Hepatocyte (in vitro differentiated cells): Measurements from ENCODE around the gene TOX2. TPM values are rescaled to one million over a fixed set of nuclear protein-coding genes. Genes with fewer than 3 reads are reported as not detected.

Source experiments
- DNase-seq: peaks from one replicate; pipeline ENCODE4 v3.0.0-alpha.2; 2016; ENCODE audit warnings: low spot score
- H2AFZ ChIP-seq: fragments of 200-600 bp; sonication (generic); 2 replicates; pipeline ENCODE4 v1.6.0; 2016; ENCODE audit warnings: antibody characterized with exemption, mild to moderate bottlenecking
- H3K27ac ChIP-seq: fragments of 200-600 bp; sonication (generic); 2 replicates; pipeline ENCODE4 v1.5.1; 2016; ENCODE audit warnings: mild to moderate bottlenecking
- H3K27me3 ChIP-seq: fragments of 200-600 bp; sonication (generic); 2 replicates; pipeline ENCODE4 v1.6.1; 2016
- H3K36me3 ChIP-seq: fragments of 200-600 bp; sonication (generic); replicated peaks from 2 replicates; pipeline ENCODE4 v1.5.1; 2016; ENCODE audit warnings: low read depth; ENCODE audit not compliant: insufficient read depth
- H3K4me1 ChIP-seq: fragments of 200-600 bp; sonication (generic); 2 replicates; pipeline ENCODE4 v1.5.1; 2016; ENCODE audit warnings: mild to moderate bottlenecking, moderate library complexity; ENCODE audit not compliant: insufficient read depth
- H3K4me2 ChIP-seq: fragments of 200-600 bp; sonication (generic); 2 replicates; pipeline ENCODE4 v1.6.0; 2016
- H3K4me3 ChIP-seq: fragments of 200-600 bp; sonication (generic); 2 replicates; pipeline ENCODE4 v1.5.1; 2016; ENCODE audit warnings: mild to moderate bottlenecking
- H3K79me2 ChIP-seq: fragments of 200-600 bp; sonication (generic); 2 replicates; pipeline ENCODE4 v1.6.0; 2017; ENCODE audit warnings: mild to moderate bottlenecking
- H3K9me2 ChIP-seq: fragments of 200-600 bp; sonication (generic); replicated peaks from 2 replicates; pipeline ENCODE4 v1.6.0; 2017; ENCODE audit warnings: mild to moderate bottlenecking; ENCODE audit not compliant: insufficient read depth
- H3K9me3 ChIP-seq: fragments of 200-600 bp; sonication (generic); 2 replicates; pipeline ENCODE4 v1.5.1; 2016; ENCODE audit warnings: low read depth, mild to moderate bottlenecking
- H4K20me1 ChIP-seq: fragments of 200-600 bp; sonication (generic); 2 replicates; pipeline ENCODE4 v1.6.0; 2016; ENCODE audit warnings: mild to moderate bottlenecking; ENCODE audit not compliant: insufficient read depth, poor library complexity, severe bottlenecking
- EZH2 ChIP-seq: fragments of 200-600 bp; sonication (generic); IDR thresholded peaks from 2 replicates; pipeline ENCODE4 v1.6.1; 2016; ENCODE audit warnings: antibody characterized with exemption, mild to moderate bottlenecking, borderline replicate concordance
- EZH2phosphoT487 ChIP-seq: fragments of 200-600 bp; sonication (generic); IDR thresholded peaks from one replicate; pipeline ENCODE4 v1.6.1; 2018; ENCODE audit warnings: antibody characterized with exemption, mild to moderate bottlenecking, low read depth, moderate library complexity; ENCODE audit not compliant: unreplicated experiment, severe bottlenecking
- WGBS: methylation state at CpG from one replicate; pipeline ENCODE4 v1.1.6; 2016; ENCODE audit warnings: low lambda C conversion rate; ENCODE audit errors: missing lambda C conversion rate; 5-methylcytosine and 5-hydroxymethylcytosine counted together
- polyA plus RNA-seq: library from polyadenylated mRNA; unstranded; fragments of >200 nt; fragmentation: Nextera tagmentation; extraction: Ambion mirVana; gene quantifications from 2 replicates; pipeline ENCODE4 v1.2.1, GENCODE V29; 2016
- total RNA-seq: library from RNA; depleted of rRNA; stranded (reverse); fragments of >200 nt; gene quantifications from 2 replicates; pipeline ENCODE4 v1.2.3, GENCODE V29; 2014
- TF ChIP-seq, protein P1 (sequence below): fragments of 200-600 bp; sonication (generic); IDR thresholded peaks from 2 replicates; pipeline ENCODE4 v1.5.1; 2016; ENCODE audit warnings: antibody characterized with exemption, mild to moderate bottlenecking; ENCODE audit not compliant: poor library complexity

The TOX2 gene
- total and polyA plus RNA-seq, 2 experiments from 2014 or later: 0.87 to 12.1 TPM

DNA sequence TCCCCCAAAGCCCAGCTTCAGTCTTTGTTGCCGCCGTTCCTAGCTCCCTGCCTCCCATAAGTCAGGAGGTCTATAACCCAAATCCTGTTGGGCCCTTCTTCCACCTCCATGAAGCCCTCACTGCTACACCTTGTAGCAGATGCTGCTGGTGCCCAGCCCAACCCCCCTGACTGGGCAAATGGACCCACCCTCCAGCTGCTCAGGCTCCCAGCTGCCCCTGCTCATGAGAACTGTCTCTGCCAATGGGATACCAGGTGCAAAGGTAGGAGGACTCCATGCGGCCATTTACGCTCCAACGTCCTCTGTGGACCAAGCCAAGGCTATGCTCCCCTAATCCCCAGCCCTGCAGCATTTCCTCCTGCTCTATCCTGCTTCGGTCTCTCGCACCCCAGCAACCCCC lies 200.5 kb downstream of the TOX2 start:
- no peak for DNase-seq
- no peaks in the 10 kb centered on the region for H3K79me2 ChIP-seq
- H3K9me3 ChIP-seq: no peaks in the 10 kb centered on the region
- H3K4me3 ChIP-seq: no peak overlapping the region
- no peaks in the 10 kb centered on the region for H3K9me2 ChIP-seq
- TF ChIP-seq, protein P1, sequence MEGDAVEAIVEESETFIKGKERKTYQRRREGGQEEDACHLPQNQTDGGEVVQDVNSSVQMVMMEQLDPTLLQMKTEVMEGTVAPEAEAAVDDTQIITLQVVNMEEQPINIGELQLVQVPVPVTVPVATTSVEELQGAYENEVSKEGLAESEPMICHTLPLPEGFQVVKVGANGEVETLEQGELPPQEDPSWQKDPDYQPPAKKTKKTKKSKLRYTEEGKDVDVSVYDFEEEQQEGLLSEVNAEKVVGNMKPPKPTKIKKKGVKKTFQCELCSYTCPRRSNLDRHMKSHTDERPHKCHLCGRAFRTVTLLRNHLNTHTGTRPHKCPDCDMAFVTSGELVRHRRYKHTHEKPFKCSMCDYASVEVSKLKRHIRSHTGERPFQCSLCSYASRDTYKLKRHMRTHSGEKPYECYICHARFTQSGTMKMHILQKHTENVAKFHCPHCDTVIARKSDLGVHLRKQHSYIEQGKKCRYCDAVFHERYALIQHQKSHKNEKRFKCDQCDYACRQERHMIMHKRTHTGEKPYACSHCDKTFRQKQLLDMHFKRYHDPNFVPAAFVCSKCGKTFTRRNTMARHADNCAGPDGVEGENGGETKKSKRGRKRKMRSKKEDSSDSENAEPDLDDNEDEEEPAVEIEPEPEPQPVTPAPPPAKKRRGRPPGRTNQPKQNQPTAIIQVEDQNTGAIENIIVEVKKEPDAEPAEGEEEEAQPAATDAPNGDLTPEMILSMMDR: no peak
- TF ChIP-seq EZH2 (no peak), EZH2phosphoT487 (no peak)
- H2AFZ ChIP-seq: no peak overlapping the region
- 97% methylated on average over 7 of the region's 7 CpGs for WGBS
- no peaks in the 10 kb centered on the region for H4K20me1 ChIP-seq
- no peak overlapping the region for H3K27ac ChIP-seq
- no peaks in the 10 kb centered on the region for H3K36me3 ChIP-seq
- H3K27me3 ChIP-seq: no peaks in the 10 kb centered on the region
- no peaks in the 10 kb centered on the region for H3K4me1 ChIP-seq
- no peak overlapping the region for H3K4me2 ChIP-seq

DNA sequence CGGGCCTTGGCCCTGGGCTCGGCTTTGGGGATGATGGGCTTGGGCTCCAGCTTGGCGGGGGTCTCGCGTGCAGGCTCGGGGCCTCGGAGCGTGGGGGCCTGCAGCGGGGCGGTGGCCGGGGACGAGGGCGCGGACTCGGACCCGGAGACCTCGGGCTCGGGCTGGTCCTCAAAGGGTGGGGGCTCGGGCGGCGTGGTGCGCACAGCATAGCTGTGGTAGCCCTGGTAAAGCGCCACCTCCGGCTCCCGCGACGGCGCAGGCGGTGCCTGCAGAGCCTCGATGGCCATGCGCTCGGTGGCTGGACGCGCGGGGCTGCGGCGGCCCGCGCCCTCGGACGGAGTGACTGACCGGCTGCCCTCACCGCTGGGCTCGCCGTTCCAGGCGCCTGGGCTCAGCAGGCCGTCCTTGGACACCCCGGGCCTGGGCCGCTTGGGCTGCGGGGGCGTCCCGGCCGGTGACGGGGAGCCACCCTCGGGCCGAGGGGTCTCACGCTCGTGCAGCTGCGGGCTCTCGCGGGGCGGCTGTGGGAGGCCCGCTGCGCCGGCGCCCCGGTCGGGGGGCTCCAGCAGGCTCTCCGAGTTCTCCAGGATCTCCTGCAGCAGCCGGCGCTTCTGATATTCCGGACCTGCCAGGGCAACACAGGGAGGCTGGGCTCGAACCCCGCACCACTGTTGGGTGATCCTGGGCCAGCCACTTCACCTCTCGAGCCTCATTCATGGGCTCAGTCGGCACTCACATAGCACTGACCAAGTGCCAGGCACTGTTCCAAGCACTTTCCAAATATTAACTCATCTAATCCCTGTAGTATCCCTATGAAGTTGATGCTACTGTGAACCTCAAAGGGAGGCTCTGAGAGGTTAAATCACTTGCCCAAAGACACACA lies 201.4 kb downstream of the TOX2 start:
- H3K36me3 ChIP-seq: no peaks in the 10 kb centered on the region
- no peaks in the 10 kb centered on the region for H3K27me3 ChIP-seq
- no peaks in the 10 kb centered on the region for H3K79me2 ChIP-seq
- H3K9me2 ChIP-seq: no peaks in the 10 kb centered on the region
- no peak for DNase-seq
- H3K27ac ChIP-seq: no peak overlapping the region
- no peak overlapping the region for H3K4me3 ChIP-seq
- no peak overlapping the region for H2AFZ ChIP-seq
- H4K20me1 ChIP-seq: no peaks in the 10 kb centered on the region
- H3K9me3 ChIP-seq: no peaks in the 10 kb centered on the region
- H3K4me1 ChIP-seq: no peaks in the 10 kb centered on the region
- 96% methylated on average over 49 of the region's 76 CpGs for WGBS
- TF ChIP-seq, protein P1: no peak
- TF ChIP-seq EZH2 (no peak), EZH2phosphoT487 (no peak)
- H3K4me2 ChIP-seq: no peak overlapping the region

DNA sequence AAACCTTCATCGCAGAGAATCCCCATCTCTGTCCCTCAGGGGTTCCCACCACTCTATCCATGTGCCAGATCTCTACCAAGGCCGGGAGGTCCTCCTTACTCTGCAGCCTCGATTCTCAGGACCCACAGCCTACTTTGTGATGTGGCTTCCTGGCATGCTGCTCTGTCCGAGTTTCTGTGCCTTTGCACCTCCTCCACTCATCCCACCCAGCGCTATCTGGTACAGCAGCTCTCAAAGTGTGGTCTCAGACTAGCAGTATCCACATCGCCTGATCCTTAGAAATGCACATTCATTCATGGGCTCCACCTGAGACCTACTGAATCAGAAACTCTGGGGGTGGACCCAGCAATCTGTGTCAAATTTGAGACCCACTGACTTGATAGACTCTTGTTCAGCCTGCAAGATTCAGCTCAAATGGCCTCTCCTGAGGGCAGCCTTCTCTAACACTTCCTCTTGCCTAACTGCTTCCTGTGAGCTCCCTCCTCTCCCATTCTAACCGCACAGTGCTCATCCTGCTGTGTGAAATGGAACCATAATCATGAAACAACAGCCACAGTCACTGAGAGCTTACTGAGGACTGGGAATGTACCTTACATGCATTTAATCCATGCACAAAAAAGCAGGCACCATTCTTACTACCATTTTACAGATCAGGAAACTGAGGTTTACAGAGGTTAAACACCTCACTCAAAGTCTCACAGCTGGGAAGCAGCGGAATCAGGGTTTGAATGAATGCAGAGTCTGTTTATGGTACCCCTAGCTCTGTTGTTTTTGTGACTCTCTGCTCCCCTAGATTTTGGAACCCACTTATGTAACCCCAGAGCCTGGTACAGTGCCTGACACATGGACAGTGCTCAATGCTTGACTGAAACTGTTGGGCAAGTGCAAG lies 202.9 kb downstream of the TOX2 start:
- Histone ChIP-seq H3K36me3 (no peaks in the 10 kb centered on the region), H2AFZ (no peak overlapping the region), H3K9me3 (no peaks in the 10 kb centered on the region), H4K20me1 (no peaks in the 10 kb centered on the region), H3K9me2 (no peaks in the 10 kb centered on the region), H3K4me1 (no peaks in the 10 kb centered on the region), H3K4me2 (no peak overlapping the region), H3K79me2 (no peaks in the 10 kb centered on the region), H3K27ac (no peak overlapping the region), H3K27me3 (no peaks in the 10 kb centered on the region), H3K4me3 (no peak overlapping the region)
- DNase-seq: no peak
- 87% methylated on average over 8 of the region's 8 CpGs for WGBS
- no peak for TF ChIP-seq EZH2phosphoT487
- TF ChIP-seq EZH2: no peak
- TF ChIP-seq, protein P1: no peak
